COLO668 (cell line): ENCODE data around the gene TRPM3.

ENCODE experiments used
- DNase-seq: peaks from one replicate; lab custom pipeline; 2025; ENCODE audit not compliant: unreplicated experiment; lab: John Stamatoyannopoulos, UW

Gene TRPM3

DNA sequence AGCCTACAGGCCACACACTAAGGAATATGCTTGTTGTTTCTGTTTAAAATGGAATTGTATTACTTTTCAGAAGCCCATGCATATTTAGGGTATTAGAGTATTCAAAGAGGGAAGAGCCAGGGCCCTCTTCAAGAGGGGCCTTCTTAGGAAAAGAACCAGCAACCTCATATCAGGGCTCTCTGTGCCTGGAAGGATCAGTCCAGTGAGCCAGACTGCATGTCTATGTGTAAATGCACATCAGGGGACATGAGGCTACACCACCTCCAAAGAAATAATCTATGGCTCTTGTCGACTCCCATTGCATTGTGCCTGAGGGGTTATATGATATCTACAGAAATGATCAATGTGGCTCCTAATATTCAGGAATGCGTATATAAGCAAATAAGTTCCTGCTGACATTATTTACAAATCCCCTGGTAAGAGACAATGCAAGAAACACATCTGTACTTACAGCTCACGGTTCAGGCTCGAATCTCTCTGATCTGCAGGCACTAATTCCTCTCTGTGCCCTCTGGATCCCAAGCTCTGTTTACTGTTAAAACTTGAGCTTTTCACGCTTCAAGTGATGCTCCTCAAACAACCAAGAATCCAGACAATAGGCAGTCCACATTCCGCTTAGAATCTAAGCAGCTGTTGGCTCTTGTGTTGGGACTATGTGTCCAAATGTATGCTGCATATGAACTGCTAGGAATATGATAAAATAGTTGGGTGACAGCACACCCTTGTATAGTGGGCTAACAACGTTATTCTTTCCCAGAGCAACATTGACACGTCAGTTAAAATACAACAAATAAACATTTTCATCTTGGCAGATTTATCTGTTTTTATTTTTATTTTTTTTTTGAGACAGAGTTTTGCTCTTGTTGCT is 556.7 kb downstream of the TRPM3 start:
- DNase-seq = peak; percentile 4

DNA sequence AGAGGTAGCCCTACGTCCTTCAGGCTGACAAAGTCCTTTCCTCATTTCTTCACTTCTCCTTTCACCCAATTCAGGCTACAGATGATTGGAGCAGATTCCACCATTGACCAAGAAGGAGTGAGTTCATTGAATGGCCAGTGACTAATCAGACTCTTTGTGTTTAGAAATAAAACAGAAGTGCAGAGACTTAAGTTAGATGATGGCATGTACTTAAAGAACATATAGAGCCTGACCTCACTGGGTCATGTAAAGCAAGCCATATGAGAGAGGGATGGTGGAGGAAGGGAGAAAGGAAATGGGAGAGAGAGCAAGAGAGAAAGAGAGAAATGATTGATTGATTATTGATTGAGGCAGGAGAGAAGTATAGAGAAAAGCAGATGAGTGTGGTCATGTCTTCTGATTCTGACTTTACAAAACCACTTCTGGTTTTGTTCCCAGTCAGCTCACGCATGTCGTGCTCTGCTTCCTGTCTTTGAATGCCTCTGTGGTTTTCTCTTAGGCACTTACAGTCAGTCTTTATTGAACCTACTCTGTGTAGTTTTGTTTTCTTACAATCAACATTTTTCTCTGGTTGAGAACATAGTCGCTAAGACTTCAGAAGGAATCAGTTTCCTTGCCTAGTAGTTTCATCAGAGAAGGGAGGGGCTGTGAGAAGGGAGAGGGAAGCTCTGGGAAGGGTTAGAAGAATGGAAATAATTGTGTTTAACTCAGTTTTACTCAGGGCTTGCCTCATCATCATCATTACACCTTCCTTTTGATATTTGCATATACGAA is 557.8 kb downstream of the TRPM3 start:
- DNase-seq = no peak

DNA sequence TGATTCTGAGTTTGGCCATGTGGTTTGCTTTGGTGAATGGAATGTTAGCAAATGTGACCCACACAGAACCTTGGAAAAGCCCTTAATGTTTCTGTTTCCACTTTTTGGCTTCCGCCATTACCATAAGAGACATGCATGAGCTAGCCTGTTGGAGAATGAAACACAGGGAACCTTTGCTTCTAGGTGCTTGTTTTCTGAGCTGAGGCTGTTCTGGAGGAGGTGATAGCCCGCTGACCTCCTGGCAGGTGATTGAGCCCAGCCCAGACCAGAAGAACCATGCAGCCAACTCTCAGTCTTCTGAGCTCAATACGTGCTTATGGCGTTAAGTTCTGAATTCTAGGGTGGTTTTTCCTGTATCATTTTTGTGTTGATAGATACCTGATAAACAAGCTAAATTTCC is 558.4 kb downstream of the TRPM3 start:
- DNase-seq = no peak

- DNase-seq = no peak
Observed at GRCh38 chr9:70561786-70562395, 559.5 kb downstream of the TRPM3 start.

DNA sequence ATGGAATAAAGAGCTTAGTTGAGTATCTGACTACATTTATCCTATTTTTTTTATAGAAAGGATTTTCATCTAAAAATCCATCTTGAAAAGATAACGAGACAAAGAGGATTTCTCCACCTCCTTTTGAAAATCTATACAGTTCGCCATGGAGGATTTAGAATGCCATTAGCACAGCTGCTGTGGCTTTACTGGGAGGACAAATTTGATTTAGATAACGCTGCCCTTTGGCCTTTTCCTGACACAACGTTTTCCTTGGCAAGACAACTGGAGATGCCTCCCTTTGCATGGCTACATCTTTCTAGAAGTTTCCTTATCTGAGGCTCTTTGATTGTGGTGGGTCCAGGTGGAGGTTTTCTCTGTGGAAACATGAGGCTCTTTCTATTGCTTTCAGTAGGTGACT is 560.3 kb downstream of the TRPM3 start:
- no peak for DNase-seq

DNA sequence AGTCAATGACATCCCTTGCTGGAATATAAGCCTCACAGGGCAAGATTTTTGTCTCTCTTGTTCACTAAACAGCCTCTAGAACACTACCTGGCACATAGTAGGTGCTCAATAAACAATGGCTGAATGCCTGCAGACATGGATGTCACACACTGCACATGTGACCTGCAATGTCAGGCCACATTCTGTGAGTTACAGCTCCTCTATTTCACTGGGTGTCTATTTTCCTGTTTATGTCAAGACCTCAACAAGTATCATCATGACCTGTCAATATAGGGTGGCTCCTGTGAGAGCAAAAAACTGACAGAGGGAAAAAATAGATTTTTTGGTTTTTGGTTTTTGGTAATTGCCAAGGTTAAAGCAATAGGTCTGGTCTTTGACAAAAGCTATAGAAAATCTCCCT is 562.3 kb downstream of the TRPM3 start:
- no peak for DNase-seq

DNA sequence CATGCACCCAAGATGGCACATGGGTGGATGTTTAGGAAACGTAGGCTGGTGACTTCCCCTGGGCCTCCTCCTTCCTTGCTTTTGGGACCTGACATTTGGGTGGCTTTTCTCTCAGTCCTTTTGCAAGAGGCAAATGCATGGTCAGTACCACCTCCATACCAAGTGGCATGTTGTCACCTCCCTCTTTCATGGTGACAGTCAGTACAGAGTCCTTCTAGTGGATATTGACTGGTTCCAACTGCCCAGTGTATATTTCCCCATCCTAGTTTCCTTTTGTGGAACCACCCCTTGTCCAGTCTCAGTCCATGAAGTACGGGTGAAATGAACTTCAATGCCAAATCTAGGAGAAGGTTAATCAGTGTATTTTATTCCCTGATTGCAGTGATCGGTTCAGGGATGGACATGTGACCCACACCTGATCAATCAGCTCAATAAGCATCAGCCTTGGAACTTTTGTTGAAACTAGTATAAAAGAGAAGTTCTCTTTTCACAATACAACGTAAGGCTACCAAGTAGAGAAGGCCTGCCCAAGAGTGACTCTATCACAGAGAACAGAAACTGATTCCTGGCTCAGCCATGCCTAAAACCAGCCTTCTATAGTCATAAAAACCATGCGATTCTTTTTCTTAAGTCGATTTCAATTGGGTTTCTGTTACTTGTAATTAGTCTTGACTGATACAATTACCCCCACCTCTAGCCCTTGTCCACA is 563.6 kb downstream of the TRPM3 start:
- no peak for DNase-seq

DNA sequence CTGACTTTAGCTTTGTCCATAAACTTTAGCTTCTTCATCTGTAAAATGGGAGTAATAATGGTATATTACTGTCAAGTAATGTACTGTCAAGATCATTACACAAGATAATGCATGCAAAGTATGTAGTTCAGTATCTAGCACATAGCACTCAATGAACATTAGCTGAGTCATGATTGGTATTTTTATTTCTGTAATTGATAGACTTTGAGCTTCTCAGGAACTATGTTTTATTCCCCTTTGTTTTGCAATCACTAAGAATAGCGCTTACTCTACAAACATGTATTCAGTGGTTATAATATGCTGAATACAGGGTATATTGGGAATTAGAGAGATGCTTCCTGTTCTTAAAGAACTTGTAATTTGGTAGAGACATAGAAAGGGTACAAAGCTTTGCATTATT is 564.6 kb downstream of the TRPM3 start:
- DNase-seq = no peak

DNA sequence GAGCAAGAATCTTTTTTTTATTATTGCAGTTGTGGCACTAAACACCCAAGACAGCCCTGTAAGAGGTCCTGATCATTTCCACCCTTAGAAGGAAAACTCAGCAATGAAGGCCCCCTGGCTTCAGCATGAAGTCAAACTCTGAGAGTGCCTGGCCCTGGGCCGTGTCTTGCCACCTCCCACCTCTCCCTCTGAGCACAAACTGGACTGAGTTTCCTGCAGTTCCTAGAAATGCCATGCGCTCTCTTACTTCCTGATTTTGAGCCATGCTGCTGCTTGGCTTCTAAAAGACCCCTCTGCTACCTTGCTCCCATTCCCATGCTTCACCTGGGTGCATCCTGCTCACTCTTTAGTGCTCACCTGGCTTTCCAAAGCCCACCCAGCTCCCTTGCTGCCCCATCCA is 566.5 kb downstream of the TRPM3 start:
- DNase-seq = no peak

DNA sequence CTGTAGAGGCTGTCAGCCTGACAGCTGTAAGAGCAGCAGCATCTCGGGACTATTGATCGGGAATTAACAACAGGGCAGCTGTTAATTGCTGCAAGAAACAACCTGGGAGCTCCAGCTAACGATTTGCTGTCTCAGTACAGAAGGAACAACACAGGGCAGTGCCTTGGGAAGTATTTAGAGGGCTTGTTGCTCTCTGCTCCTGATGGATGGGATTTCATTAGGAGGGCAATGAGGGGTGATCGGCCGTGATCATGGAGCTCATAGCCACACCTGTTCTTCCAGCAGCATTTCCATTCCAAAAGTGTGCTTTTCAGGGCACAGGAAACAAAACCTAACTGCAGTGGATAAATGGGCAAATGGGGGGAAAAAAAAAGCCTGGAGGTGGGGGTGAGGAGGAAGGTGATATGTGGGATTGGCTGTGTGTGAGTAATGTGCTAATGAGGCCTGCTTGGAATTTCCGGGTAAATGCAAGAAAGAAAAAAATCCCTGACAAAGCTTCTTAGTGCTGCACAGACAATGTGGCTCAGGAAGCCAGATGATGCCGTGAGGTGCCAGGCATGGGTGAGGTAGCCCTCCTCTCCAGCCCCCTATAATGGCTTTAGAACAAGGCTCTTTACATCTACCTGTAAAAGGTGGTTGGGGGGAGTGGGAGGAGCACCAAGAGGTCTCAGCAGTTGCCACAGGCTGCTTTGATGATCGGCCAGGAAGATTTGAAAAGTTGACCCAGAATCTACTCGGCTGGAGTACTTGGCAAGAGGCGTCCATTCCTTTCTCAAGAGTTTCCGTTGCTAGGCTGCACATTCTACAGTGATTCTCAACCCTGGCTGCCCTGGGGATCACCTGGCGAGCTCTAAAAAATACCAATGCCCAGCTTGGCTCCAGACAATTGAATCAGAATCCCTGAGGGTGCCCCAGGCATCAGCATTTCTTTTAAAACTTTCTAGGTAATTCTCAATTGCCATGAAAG is 567.4 kb downstream of the TRPM3 start:
- no peak for DNase-seq

DNA sequence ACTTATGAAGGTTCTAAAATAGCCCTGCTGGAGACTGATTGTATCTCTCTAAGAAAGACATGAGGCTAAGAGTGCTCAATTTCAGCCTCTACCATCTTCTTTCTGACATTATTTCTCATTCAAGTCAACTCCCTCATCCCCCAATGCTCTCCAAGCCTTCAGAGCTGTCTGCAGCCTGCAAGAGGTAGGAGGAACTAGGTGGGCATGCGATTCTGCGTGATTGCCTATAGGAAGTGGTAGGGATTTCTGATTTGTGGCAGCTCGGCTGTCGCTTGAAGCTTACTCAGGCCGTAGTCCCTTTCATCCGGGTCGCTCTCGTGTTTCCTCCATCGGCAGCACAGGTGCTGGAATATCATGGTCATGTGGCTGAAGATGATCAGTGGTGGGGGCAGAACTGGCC is 568.9 kb downstream of the TRPM3 start:
- no peak for DNase-seq

DNA sequence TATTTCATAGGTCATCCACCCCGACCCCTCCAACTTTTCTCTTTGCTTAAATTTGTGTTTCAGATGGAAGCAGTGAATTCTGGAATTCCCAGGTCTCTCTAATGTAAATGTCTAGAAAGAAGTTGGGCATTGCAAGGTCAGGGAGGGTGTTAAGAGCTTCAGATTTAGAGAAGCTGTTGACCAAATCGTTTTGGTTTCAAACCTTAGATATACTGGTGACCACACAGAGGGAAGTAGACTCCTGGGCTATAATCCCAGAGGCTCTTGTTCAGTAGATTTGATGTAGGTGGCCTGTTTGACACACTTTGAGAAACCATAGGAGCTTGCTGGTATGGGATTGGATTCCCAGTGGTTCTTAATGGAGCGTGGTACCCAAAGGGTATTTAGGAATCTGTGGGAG is 569.6 kb downstream of the TRPM3 start:
- DNase-seq = no peak

GRCh38 chr9:70551396-70551795 is 570.0 kb downstream of the TRPM3 start:
- no peak for DNase-seq

GRCh38 chr9:70549926-70550325 is 571.5 kb downstream of the TRPM3 start:
- DNase-seq = no peak

DNA sequence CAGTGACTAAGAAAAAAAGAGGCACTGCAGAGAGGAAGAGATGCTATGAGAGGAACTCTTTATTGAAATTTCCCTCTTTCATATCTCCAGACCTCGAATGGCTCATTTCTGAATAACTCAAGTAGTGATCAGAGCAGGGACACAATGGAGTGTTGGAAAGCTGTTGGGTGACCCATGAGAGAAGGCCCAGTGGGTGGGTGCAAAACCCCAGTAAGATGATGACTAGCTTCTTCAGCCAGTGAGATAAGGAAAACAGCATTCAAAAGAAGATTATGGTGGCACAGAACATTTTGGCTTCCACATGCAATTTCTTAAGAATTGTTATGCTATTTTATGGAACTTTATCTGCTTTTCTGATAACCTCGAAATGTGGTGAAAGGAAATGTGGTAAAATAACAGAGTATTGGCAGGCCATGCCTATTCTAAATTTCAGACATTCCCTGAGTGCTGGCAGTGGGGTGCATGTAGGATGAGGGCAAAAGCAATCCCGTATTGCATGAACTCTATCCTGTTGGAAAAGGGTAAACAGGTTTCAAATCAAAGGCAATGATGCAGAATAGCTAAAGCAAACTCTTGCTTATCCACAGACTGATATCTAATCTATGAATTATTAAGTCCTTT is 579.0 kb downstream of the TRPM3 start:
- no peak for DNase-seq

DNA sequence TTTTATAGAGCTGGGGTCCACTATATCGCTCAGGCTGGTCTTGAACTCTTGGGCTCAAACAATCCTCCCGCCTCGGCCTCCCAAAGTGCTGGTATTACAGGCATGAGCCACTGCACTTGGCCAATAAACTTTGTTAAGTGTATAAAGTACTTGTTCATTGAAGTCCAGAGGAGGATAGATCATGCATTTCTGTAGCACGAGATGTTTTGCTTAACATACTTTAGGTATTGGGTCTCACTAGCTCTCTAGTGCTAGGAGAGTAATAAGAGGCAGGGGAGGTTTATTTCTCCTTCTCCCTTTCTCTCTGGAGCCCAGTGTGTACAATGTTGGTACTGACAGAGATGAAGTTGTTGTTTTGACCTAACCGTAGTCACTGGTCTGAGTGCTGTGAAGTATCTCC is 581.4 kb downstream of the TRPM3 start:
- DNase-seq = no peak

GRCh38 chr9:70539526-70539925 is 581.9 kb downstream of the TRPM3 start:
- DNase-seq = no peak

DNA sequence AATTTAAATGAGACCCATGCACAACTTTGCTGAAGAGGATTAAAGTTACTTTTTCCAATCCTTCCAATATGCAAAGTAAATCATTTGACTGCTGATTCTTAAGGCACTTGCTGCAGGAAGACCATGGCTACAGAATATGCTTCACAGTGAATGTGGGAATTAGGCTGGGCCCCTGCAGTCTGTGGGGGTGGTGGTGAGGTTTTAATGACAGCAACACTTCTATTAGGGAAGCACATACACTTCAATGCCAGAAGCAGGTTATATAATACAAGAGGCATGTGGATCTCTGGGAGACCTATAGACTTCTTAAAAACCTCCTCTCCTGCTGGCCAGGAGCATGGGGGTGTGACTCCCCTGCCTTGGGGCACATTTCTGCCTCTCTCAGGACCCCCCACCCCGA is 582.4 kb downstream of the TRPM3 start:
- DNase-seq = no peak

DNA sequence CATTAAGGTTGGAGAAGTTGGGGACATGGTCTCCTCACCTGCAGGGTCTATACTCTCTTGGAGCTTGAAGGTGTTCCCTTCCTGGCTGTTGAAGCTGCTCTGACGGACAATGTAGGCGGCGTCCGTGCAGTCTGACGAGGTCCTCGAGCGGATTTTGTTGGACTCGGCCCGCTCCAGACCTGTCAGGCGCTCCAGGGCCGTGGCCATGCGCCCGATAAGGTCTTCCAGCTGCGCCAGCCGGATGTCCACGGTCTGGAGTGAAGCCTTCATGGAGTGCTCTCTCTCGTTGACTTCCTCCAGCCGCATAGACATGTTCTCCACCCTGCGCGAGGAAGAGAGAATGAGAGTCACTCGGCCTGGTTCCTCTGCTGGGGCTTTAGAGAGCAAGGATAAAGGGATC is 584.3 kb downstream of the TRPM3 start:
- DNase-seq = no peak
